GM23338 (cell line): Measurements from ENCODE around the gene ILF2. TPM values are rescaled to one million over a fixed set of nuclear protein-coding genes. Genes with fewer than 3 reads are reported as not detected.
A peak's percentile ranks its signal among the peaks of the same experiment; 100 is the strongest.

Experiments
- ATAC-seq: fragments of 200-7000 bp; cut with Tn5 transposase; 3 replicates; pipeline ENCODE4 v1.9.1; 2020
- DNase-seq: peaks from one replicate; pipeline ENCODE4 v3.0.0-alpha.2; 2015; ENCODE audit warnings: low spot score
- H2AFZ ChIP-seq: fragments of 200-600 bp; sonication (generic); 2 replicates; pipeline ENCODE4 v1.8.0; 2016; ENCODE audit warnings: antibody characterized with exemption, mild to moderate bottlenecking, moderate library complexity
- H3F3A ChIP-seq: fragments of 200-600 bp; sonication (generic); replicated peaks from 2 replicates; pipeline ENCODE4 v1.8.0; 2017; ENCODE audit warnings: antibody characterized with exemption, mixed run types, low read depth
- H3K27ac ChIP-seq: fragments of 200-600 bp; sonication (generic); 2 replicates; pipeline ENCODE4 v1.6.1; 2016; ENCODE audit warnings: low read depth
- H3K27me3 ChIP-seq: fragments of 200-600 bp; sonication (generic); 2 replicates; pipeline ENCODE4 v1.8.0; 2016; ENCODE audit warnings: mild to moderate bottlenecking, mixed run types, moderate library complexity; ENCODE audit not compliant: insufficient read depth
- H3K36me3 ChIP-seq: fragments of 200-600 bp; sonication (generic); 2 replicates; pipeline ENCODE4 v1.8.0; 2016; ENCODE audit warnings: mild to moderate bottlenecking; ENCODE audit not compliant: insufficient read depth
- H3K4me1 ChIP-seq: fragments of 200-600 bp; sonication (generic); 2 replicates; pipeline ENCODE4 v1.8.0; 2016; ENCODE audit warnings: mild to moderate bottlenecking, moderate library complexity; ENCODE audit not compliant: insufficient read depth
- H3K4me2 ChIP-seq: fragments of 200-600 bp; sonication (generic); 2 replicates; pipeline ENCODE4 v1.7.1; 2017; ENCODE audit warnings: mixed run types
- H3K4me3 ChIP-seq: fragments of 200-600 bp; sonication (generic); 2 replicates; pipeline ENCODE4 v1.6.1; 2016; ENCODE audit warnings: mixed run types
- H3K79me2 ChIP-seq: fragments of 200-600 bp; sonication (generic); replicated peaks from 2 replicates; pipeline ENCODE4 v1.8.0; 2017; ENCODE audit warnings: mild to moderate bottlenecking; ENCODE audit not compliant: insufficient read depth
- H3K9me2 ChIP-seq: fragments of 200-600 bp; sonication (generic); 2 replicates; pipeline ENCODE4 v1.8.0; 2017; ENCODE audit not compliant: insufficient read depth
- H4K20me1 ChIP-seq: fragments of 200-600 bp; sonication (generic); replicated peaks from 2 replicates; pipeline ENCODE4 v1.8.0; 2017; ENCODE audit warnings: mild to moderate bottlenecking; ENCODE audit not compliant: insufficient read depth
- H3K27ac Mint-ChIP-seq: 2 replicates; pipeline ENCODE4 v1.8.0; 2020; ENCODE audit warnings: inconsistent platforms, mild to moderate bottlenecking, moderate library complexity, mixed read lengths
- H3K27me3 Mint-ChIP-seq: 3 replicates; pipeline ENCODE4 v1.8.0; 2022; ENCODE audit warnings: low read depth, mild to moderate bottlenecking, moderate library complexity, mixed read lengths, inconsistent platforms; ENCODE audit not compliant: insufficient read depth, poor library complexity
- H3K36me3 Mint-ChIP-seq: 3 replicates; pipeline ENCODE4 v1.8.0; 2021; ENCODE audit warnings: low read depth, mild to moderate bottlenecking, inconsistent platforms, moderate library complexity, mixed read lengths
- H3K4me1 Mint-ChIP-seq: 3 replicates; pipeline ENCODE4 v1.8.0; 2020; ENCODE audit warnings: mild to moderate bottlenecking, inconsistent platforms, mixed read lengths
- H3K4me3 Mint-ChIP-seq: 3 replicates; pipeline ENCODE4 v1.8.0; 2021; ENCODE audit warnings: moderate library complexity, mild to moderate bottlenecking, inconsistent platforms, mixed read lengths
- H3K9me3 Mint-ChIP-seq: 3 replicates; pipeline ENCODE4 v1.8.0; 2020; ENCODE audit warnings: moderate library complexity, mild to moderate bottlenecking, inconsistent platforms, mixed read lengths
- CREB1 ChIP-seq: fragments of 250-450 bp; sonication (Bioruptor Pico); IDR thresholded peaks from 2 replicates; pipeline ENCODE4 v1.5.0; 2020; ENCODE audit warnings: low read depth, mild to moderate bottlenecking, moderate library complexity
- EZH2 ChIP-seq: fragments of 200-600 bp; sonication (generic); IDR thresholded peaks from one replicate; pipeline ENCODE4 v1.8.0; 2017; ENCODE audit warnings: antibody characterized with exemption, mild to moderate bottlenecking, low read depth; ENCODE audit not compliant: unreplicated experiment
- EZH2phosphoT487 ChIP-seq: fragments of 200-600 bp; sonication (generic); IDR thresholded peaks from one replicate; pipeline ENCODE4 v1.8.1; 2018; ENCODE audit warnings: antibody characterized with exemption; ENCODE audit not compliant: unreplicated experiment
- JUNB ChIP-seq: IDR thresholded peaks from one replicate; pipeline ENCODE4 v1.6.1; 2016; ENCODE audit warnings: antibody characterized with exemption; ENCODE audit not compliant: unreplicated experiment
- NANOG ChIP-seq: IDR thresholded peaks from 2 replicates; pipeline ENCODE4 v1.6.1; 2016; ENCODE audit warnings: antibody characterized with exemption, borderline replicate concordance
- POLR2AphosphoS5 ChIP-seq: IDR thresholded peaks from 2 replicates; pipeline ENCODE4 v1.6.1; 2016; ENCODE audit warnings: antibody characterized with exemption, low read depth
- STAT1 ChIP-seq: IDR thresholded peaks from one replicate; pipeline ENCODE4 v1.6.1; 2016; ENCODE audit warnings: antibody characterized with exemption; ENCODE audit not compliant: unreplicated experiment
- ZNF114 ChIP-seq: fragments of 250-450 bp; sonication (Bioruptor Pico); IDR thresholded peaks from 2 replicates; pipeline ENCODE4 v1.5.0; 2020; ENCODE audit warnings: mild to moderate bottlenecking, moderate library complexity
- ZNF331 ChIP-seq: fragments of 250-450 bp; sonication (Bioruptor Pico); IDR thresholded peaks from 2 replicates; pipeline ENCODE4 v1.5.0; 2020; ENCODE audit warnings: low read depth, mild to moderate bottlenecking, moderate library complexity
- ZNF462 ChIP-seq: fragments of 250-450 bp; sonication (Bioruptor Pico); IDR thresholded peaks from 2 replicates; pipeline ENCODE4 v1.5.0; 2020; ENCODE audit warnings: mild to moderate bottlenecking, moderate library complexity
- polyA plus RNA-seq: library from polyadenylated mRNA; unstranded; fragments of >200 nt; fragmentation: Nextera tagmentation; extraction: Ambion mirVana; gene quantifications from 2 replicates; pipeline ENCODE4 v1.2.1, GENCODE V29; 2016
- total RNA-seq: library from RNA; depleted of rRNA; stranded (reverse); fragments of >200 nt; shearing (Covaris generic); gene quantifications from 2 replicates; pipeline ENCODE4 v1.2.3, GENCODE V29; 2014
- TF ChIP-seq, protein P1 (sequence below): IDR thresholded peaks from one replicate; pipeline ENCODE4 v1.6.1; 2018; ENCODE audit warnings: antibody characterized with exemption; ENCODE audit not compliant: unreplicated experiment
- TF ChIP-seq, protein P2 (sequence below), 2 experiments: fragments of 200-600 bp in 1 of 2; sonication (generic) in 1 of 2; conservative IDR thresholded peaks; 2 replicates each; pipeline versions ENCODE4 v1.5.1 to v1.6.1; 2016 to 2017; ENCODE audit warnings: antibody characterized with exemption in 2 of 2, low read depth in 2 of 2, mild to moderate bottlenecking in 2 of 2, moderate library complexity in 1 of 2
- TF ChIP-seq, protein P3 (sequence below): IDR thresholded peaks from 2 replicates; pipeline ENCODE4 v1.6.1; 2016; ENCODE audit warnings: antibody characterized with exemption

Gene ILF2
- total and polyA plus RNA-seq, 2 experiments from 2014 or later = 214 to 337 TPM

DNA sequence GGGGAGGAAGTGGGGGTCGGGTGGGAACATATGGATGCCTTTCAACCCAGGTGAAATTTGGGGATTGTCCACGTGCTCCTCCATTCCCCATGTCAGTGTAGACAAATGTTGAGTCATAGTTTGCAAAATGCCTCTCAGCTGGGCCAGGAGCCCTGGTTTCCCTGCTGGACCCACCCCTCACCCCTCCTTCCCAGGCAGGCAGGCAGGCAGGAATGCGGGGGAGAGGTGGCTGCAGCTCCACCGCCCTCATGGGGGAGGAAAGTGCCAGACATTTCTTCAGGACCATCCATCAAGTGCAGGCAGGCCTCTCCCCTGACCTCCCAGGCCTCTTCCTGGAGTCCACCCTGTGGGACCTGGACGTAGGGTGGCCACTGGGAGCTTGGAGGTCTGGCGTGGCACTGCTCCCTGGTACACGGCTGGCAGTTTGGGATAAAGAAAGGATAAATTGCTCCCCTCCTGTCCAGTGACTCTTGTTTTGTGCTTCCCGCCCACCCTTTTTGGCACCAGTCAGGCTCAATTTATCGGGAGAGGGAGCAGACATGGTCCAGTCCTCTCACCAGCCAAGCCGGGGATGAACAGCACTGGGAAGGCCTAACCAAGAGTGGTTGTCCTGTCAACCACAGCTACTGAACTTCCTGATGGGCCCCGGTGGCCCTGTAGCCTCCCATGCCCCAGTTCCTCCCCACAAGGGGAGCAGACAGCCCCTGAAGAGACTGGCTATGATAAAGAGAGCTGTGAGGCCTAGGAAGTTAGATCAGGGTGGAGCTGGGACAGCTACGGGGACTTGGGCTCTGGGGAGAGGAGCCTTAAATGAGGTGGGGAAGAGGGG is 26.6 kb upstream of the ILF2 start:
- Mint-ChIP-seq H3K4me1 (peaks cover 27% of the 10 kb centered on the region), H3K4me3 (peak overlapping the region; percentile 19; the same call in 2 of the 3 replicates), H3K9me3 (no peaks in the 10 kb centered on the region), H3K27ac (peak overlapping the region; percentile 96), H3K27me3 (peaks cover 11% of the 10 kb centered on the region), H3K36me3 (no peaks in the 10 kb centered on the region)
- peaks cover 27% of the 10 kb centered on the region for H3K4me1 ChIP-seq
- H3K4me3 ChIP-seq = peak overlapping the region; percentile 33; the same call in 1 of the 2 replicates
- TF ChIP-seq ZNF114 = no peak
- no peak for TF ChIP-seq CREB1 (CRISPR knock-in tag)
- no peak for TF ChIP-seq EZH2
- 0 out of 2 replicates have a peak, but pooled peaks have one; percentile 34 for TF ChIP-seq POLR2AphosphoS5
- no peak for TF ChIP-seq JUNB
- no peak for TF ChIP-seq EZH2phosphoT487
- TF ChIP-seq STAT1 = no peak
- TF ChIP-seq, protein P1, sequence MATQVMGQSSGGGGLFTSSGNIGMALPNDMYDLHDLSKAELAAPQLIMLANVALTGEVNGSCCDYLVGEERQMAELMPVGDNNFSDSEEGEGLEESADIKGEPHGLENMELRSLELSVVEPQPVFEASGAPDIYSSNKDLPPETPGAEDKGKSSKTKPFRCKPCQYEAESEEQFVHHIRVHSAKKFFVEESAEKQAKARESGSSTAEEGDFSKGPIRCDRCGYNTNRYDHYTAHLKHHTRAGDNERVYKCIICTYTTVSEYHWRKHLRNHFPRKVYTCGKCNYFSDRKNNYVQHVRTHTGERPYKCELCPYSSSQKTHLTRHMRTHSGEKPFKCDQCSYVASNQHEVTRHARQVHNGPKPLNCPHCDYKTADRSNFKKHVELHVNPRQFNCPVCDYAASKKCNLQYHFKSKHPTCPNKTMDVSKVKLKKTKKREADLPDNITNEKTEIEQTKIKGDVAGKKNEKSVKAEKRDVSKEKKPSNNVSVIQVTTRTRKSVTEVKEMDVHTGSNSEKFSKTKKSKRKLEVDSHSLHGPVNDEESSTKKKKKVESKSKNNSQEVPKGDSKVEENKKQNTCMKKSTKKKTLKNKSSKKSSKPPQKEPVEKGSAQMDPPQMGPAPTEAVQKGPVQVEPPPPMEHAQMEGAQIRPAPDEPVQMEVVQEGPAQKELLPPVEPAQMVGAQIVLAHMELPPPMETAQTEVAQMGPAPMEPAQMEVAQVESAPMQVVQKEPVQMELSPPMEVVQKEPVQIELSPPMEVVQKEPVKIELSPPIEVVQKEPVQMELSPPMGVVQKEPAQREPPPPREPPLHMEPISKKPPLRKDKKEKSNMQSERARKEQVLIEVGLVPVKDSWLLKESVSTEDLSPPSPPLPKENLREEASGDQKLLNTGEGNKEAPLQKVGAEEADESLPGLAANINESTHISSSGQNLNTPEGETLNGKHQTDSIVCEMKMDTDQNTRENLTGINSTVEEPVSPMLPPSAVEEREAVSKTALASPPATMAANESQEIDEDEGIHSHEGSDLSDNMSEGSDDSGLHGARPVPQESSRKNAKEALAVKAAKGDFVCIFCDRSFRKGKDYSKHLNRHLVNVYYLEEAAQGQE = no peak
- TF ChIP-seq, protein P2, sequence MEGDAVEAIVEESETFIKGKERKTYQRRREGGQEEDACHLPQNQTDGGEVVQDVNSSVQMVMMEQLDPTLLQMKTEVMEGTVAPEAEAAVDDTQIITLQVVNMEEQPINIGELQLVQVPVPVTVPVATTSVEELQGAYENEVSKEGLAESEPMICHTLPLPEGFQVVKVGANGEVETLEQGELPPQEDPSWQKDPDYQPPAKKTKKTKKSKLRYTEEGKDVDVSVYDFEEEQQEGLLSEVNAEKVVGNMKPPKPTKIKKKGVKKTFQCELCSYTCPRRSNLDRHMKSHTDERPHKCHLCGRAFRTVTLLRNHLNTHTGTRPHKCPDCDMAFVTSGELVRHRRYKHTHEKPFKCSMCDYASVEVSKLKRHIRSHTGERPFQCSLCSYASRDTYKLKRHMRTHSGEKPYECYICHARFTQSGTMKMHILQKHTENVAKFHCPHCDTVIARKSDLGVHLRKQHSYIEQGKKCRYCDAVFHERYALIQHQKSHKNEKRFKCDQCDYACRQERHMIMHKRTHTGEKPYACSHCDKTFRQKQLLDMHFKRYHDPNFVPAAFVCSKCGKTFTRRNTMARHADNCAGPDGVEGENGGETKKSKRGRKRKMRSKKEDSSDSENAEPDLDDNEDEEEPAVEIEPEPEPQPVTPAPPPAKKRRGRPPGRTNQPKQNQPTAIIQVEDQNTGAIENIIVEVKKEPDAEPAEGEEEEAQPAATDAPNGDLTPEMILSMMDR (conservative IDR thresholded peaks at IDR 0.05; ENCODE audit: low read depth in 2 of 2) = 0 out of 4 replicates have a peak, but pooled peaks of 1 of the 2 experiments have one; percentile 4
- TF ChIP-seq ZNF462 (CRISPR knock-in tag) = no peak
- TF ChIP-seq NANOG = no peak
- TF ChIP-seq ZNF331 (CRISPR knock-in tag) = no peak
- TF ChIP-seq, protein P3, sequence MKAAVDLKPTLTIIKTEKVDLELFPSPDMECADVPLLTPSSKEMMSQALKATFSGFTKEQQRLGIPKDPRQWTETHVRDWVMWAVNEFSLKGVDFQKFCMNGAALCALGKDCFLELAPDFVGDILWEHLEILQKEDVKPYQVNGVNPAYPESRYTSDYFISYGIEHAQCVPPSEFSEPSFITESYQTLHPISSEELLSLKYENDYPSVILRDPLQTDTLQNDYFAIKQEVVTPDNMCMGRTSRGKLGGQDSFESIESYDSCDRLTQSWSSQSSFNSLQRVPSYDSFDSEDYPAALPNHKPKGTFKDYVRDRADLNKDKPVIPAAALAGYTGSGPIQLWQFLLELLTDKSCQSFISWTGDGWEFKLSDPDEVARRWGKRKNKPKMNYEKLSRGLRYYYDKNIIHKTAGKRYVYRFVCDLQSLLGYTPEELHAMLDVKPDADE = no peak
- H3K27me3 ChIP-seq = no peaks in the 10 kb centered on the region
- no peaks in the 10 kb centered on the region for H3K79me2 ChIP-seq
- DNase-seq = peak; percentile 77
- H2AFZ ChIP-seq = peak overlapping the region; percentile 97
- no peaks in the 10 kb centered on the region; the same call in 1 of the 2 replicates for H3K9me2 ChIP-seq
- no peaks in the 10 kb centered on the region for H4K20me1 ChIP-seq
- peaks cover 12% of the 10 kb centered on the region for H3F3A ChIP-seq
- peak overlapping the region; percentile 73 for H3K4me2 ChIP-seq
- peak overlapping the region; percentile 95 for H3K27ac ChIP-seq
- ATAC-seq = peak; percentile 75
- H3K36me3 ChIP-seq = no peaks in the 10 kb centered on the region
